Measurements from ENCODE around the gene STK31.

DNA sequence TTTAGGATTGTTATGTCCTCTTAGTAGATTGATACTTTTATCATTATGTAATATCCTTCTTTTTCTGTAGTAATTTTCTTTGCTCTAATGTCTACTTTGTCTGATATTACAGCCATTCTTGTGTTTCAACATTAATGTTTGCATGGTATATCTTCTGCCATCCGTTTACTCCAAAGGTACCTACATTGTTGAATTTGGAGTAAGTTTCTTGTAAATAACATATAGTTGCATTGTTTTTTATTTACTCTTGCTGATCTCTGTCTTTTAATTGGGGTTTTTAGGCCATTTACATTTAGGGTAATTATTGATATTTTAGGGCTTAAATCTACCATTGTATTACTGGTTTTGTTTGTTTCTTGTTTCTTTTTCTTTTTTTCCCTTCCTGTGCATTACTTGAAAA is 100.1 kb downstream of the STK31 start:
- TF ChIP-seq, protein P1, sequence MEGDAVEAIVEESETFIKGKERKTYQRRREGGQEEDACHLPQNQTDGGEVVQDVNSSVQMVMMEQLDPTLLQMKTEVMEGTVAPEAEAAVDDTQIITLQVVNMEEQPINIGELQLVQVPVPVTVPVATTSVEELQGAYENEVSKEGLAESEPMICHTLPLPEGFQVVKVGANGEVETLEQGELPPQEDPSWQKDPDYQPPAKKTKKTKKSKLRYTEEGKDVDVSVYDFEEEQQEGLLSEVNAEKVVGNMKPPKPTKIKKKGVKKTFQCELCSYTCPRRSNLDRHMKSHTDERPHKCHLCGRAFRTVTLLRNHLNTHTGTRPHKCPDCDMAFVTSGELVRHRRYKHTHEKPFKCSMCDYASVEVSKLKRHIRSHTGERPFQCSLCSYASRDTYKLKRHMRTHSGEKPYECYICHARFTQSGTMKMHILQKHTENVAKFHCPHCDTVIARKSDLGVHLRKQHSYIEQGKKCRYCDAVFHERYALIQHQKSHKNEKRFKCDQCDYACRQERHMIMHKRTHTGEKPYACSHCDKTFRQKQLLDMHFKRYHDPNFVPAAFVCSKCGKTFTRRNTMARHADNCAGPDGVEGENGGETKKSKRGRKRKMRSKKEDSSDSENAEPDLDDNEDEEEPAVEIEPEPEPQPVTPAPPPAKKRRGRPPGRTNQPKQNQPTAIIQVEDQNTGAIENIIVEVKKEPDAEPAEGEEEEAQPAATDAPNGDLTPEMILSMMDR (IDR thresholded peaks at IDR 0.05) = no peak
- TF ChIP-seq POLR2AphosphoS5 (IDR thresholded peaks at IDR 0.05) = no peak
- no peak for TF ChIP-seq POLR2A (IDR thresholded peaks at IDR 0.05)
